GM21447 (cell line): Measurements from ENCODE around the gene TCF12.
"Not testable (repeated sequence)": the region's sequence is repeated elsewhere in the genome, so short reads cannot be mapped to it uniquely, and the experiment has no call there.

Experiments
- ATAC-seq: cut with Tn5 transposase; IDR thresholded peaks from one replicate; pipeline ENCODE4 v1.9.1; 2021; ENCODE audit not compliant: unreplicated experiment

TCF12 gene

GRCh38 chr15:56973463-56973862 lies 55.0 kb downstream of the TCF12 start:
- ATAC-seq, result no peak

GRCh38 chr15:56977232-56977631 lies 58.8 kb downstream of the TCF12 start:
- no peak for ATAC-seq

GRCh38 chr15:56978898-56979662 lies 60.6 kb downstream of the TCF12 start:
- no peak for ATAC-seq

GRCh38 chr15:56980473-56980872 lies 62.0 kb downstream of the TCF12 start:
- ATAC-seq, result no peak

DNA sequence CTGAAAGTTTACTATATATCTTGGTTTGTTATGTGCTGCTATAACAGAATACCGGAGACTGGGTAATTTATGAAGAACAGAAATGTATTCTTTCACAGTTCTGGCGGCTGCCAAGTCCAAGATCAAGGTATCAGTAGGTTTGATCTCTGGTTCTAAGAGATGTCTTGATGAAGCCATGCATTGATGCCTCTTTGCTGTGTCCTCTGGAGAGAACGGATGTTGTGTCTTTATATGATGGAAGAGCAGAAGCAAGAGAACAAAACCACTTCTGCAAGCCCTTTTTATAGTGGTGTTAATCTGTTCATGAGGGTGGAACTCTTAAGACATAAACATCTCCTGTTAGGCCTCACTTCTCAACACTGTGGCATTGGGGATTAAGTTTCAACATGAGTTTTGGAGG lies 62.7 kb downstream of the TCF12 start:
- ATAC-seq, result no peak

- ATAC-seq, result no peak
Observed at GRCh38 chr15:56982987-56983386, 64.5 kb downstream of the TCF12 start.

GRCh38 chr15:56984681-56985481 lies 66.4 kb downstream of the TCF12 start:
- ATAC-seq, result no peak

DNA sequence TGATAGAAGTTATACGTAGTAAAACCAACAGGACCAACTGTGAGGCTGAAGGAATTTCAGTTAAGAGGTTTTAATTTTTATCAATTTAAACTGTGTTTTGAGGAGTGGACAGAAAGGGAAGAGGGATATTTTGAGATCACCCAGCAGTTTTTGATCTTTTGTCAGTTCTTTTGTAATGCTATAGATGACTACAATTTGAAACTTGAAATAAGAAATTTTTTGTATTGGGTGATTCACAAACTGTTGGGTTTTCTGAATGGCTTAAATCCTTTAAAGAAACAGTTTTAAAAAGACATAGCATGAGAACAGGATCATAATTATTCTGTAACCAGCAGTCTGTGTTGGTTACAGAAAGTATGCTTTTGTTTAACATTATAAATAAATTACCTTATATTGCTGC lies 67.4 kb downstream of the TCF12 start:
- ATAC-seq, result no peak

DNA sequence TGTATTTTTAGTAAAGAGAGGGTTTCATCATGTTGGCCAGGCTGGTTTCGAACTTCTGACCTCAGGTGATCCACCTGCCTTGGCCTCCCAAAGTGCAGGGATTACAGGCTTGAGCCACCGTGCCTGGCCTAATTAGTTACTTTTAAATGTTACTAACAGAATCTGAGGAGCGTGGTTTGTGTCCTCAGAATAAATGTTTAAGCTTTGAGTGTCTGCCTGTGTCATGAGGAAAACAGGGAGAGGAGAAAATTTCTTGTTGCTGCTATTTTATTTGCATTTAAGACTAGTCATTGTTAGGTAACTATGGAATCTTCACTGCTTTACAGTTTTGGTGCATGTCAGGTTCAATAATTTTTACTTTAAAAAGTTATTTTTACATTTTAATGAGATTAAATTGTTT lies 68.8 kb downstream of the TCF12 start:
- no peak for ATAC-seq

- ATAC-seq, result no peak
Observed at GRCh38 chr15:56988219-56988618, 69.8 kb downstream of the TCF12 start.

DNA sequence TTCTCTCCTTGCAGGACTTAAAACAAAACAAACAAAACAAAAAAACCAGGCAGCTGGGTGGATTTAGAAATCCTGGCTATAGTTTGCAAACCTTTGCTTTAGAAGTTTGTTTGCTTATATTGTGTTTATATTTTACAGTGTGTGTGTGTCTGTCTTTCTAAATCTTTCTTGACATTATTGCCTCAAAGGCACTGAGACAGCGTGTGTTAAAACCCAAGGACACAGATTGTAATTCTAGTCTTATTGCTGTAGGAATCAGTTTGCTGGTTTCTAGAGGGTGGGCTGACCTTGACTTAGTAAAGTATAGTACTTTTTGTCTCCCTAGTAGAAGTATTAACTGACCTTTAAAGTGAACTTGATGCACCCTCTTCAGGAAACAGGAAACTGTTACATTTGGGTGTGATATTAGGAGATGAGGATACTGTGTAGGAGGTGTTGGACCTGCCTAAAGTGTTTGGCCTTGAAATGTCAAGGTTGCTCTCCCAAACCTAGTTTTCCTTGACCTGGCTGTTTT lies 71.0 kb downstream of the TCF12 start:
- no peak for ATAC-seq

GRCh38 chr15:56991017-56991416 lies 72.6 kb downstream of the TCF12 start:
- ATAC-seq, result no peak

- no peak for ATAC-seq
Observed at GRCh38 chr15:56992725-56993124, 74.3 kb downstream of the TCF12 start.

GRCh38 chr15:56994280-56994679 lies 75.8 kb downstream of the TCF12 start:
- ATAC-seq, result no peak

DNA sequence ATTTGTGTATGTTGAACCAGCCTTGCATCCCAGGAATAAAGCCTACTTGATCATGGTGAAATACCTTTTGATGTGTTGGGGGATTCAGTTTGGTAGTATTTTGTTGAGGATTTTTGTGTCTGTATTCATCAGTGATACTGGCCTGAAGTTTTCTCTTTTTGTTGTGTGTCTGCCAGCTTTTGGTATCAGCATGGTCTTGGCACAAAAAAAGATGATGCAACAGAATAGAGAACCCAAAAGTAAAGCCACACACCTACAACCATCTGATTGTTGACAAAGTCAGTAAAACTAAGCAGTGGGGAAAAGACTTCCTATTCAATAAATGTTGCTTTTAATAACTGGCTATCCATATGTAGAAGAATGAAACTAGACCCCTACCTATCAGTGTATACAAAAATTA lies 77.6 kb downstream of the TCF12 start:
- ATAC-seq, result no peak

GRCh38 chr15:56996746-56997470 lies 78.5 kb downstream of the TCF12 start:
- no peak for ATAC-seq

DNA sequence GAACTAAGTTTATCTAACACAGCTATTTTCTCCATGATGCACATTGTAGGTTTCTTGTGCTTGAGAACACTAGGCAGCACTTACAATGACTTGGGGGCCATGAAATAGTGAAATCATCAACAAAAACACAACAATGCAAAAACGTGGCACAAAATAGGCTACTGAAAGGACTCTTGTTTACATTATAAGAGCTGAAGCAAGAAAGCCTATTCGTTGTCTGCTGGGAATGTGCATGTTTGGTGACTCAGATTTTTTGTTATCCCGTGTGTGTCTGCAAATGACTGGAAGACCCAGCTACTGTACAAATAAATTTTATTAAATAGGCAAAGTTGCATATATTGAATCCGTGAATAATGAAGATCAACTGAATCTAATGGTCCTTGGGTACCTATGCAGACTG lies 85.0 kb downstream of the TCF12 start:
- ATAC-seq, result no peak

GRCh38 chr15:57005244-57005643 lies 86.8 kb downstream of the TCF12 start:
- no peak for ATAC-seq

- ATAC-seq, result not testable (repeated sequence)
Observed at GRCh38 chr15:57007797-57008196, 89.4 kb downstream of the TCF12 start.

GRCh38 chr15:57010724-57011123 lies 92.3 kb downstream of the TCF12 start:
- ATAC-seq, result no peak

GRCh38 chr15:57012556-57012955 lies 94.1 kb downstream of the TCF12 start:
- no peak for ATAC-seq
